HepG2 (cell line): Measurements from ENCODE around the gene ADI1. TPM values are rescaled to one million over a fixed set of nuclear protein-coding genes. Genes with fewer than 3 reads are reported as not detected.
A peak's percentile ranks its signal among the peaks of the same experiment; 100 is the strongest.

Experiments
- ATAC-seq: fragments of 200-7000 bp; cut with Tn5 transposase; 3 replicates; pipeline ENCODE4 v1.9.1; 2020; ENCODE audit warnings: mild to moderate bottlenecking, moderate library complexity
- BruUV-seq: library from RNA; stranded (reverse); fragments of 400-500 nt; replicated peaks from 2 replicates; lab custom pipeline; 2021; lab: Mats Ljungman, UMichigan
- CTCF ChIA-PET: fragments of 300-600 bp; formaldehyde crosslinking; extraction: SDS; loops from one replicate; lab custom pipeline; 2021; ENCODE audit warnings: low total read pairs, inconsistent platforms, low intra/inter-chr PET ratio; lab: Yijun Ruan, JAX
- POLR2A ChIA-PET: fragments of 350-600 bp; sonication (Branson Sonifier 250); formaldehyde crosslinking; loops from one replicate; lab custom pipeline; 2020; ENCODE audit warnings: antibody characterized with exemption, inconsistent platforms; lab: Yijun Ruan, JAX
- DNase-seq: peaks from one replicate; pipeline ENCODE4 v3.0.0-alpha.2; 2015; ENCODE audit warnings: low spot score
- FAIRE-seq: peaks from 3 replicates; lab custom pipeline; 2011; peaks lifted over from hg19 to GRCh38; lab: Jason Lieb, UNC
- H2AFZ ChIP-seq: one replicate; pipeline ENCODE4 v1.6.1; 2011; ENCODE audit warnings: low read length, inconsistent platforms
- H3K27ac ChIP-seq: fragments of 300-600 bp; 3 replicates; pipeline ENCODE4 v1.8.0; 2011; ENCODE audit warnings: mixed run types, mild to moderate bottlenecking, mixed read lengths, low read length, inconsistent platforms; ENCODE audit not compliant: insufficient read depth; ENCODE audit errors: extremely low read length
- H3K27me3 ChIP-seq, 2 experiments: fragments of 200-600 bp in 1 of 2; 2 replicates in 1 of 2; 3 replicates in 1 of 2; pipeline versions ENCODE4 v1.6.0 to v1.8.0; 2011; ENCODE audit warnings: low read length in 2 of 2, mild to moderate bottlenecking in 2 of 2, moderate library complexity in 2 of 2, inconsistent platforms in 1 of 2; ENCODE audit not compliant: insufficient read depth in 2 of 2, control insufficient read depth in 1 of 2
- H3K36me3 ChIP-seq, 2 experiments: fragments of 200-600 bp in 1 of 2; replicated peaks in 1 of 2; 2 replicates in 1 of 2; 3 replicates in 1 of 2; pipeline versions ENCODE4 v1.5.1 to v1.8.0; 2011; ENCODE audit warnings: low read length in 2 of 2, inconsistent platforms in 1 of 2; ENCODE audit not compliant: insufficient read depth in 2 of 2, control insufficient read depth in 1 of 2
- H3K4me1 ChIP-seq: 2 replicates; pipeline ENCODE4 v1.5.1; 2012; ENCODE audit warnings: low read length, inconsistent platforms; ENCODE audit not compliant: insufficient read depth
- H3K4me2 ChIP-seq: 2 replicates; pipeline ENCODE4 v1.6.0; 2011; ENCODE audit warnings: low read depth, low read length, inconsistent platforms
- H3K4me3 ChIP-seq, 3 experiments: fragments of 200-600 bp in 1 of 3; sonication (generic), shearing (Covaris generic) in 1 of 3; replicated peaks in 1 of 3; 2 replicates each; pipeline ENCODE4 v1.5.1; 2011 to 2016; ENCODE audit warnings: low read length in 3 of 3, inconsistent platforms in 2 of 3, low read depth in 2 of 3, mild to moderate bottlenecking in 2 of 3, control low read depth in 1 of 3, mixed read lengths in 1 of 3; ENCODE audit not compliant: insufficient read depth in 1 of 3
- H3K79me2 ChIP-seq: one replicate; pipeline ENCODE4 v1.6.1; 2011; ENCODE audit warnings: low read length, inconsistent platforms; ENCODE audit not compliant: insufficient read depth
- H3K9ac ChIP-seq: 2 replicates; pipeline ENCODE4 v1.6.0; 2011; ENCODE audit warnings: mild to moderate bottlenecking, low read depth, low read length, inconsistent platforms; ENCODE audit not compliant: insufficient read depth
- H3K9me3 ChIP-seq: 2 replicates; pipeline ENCODE4 v1.5.1; 2012; ENCODE audit warnings: mild to moderate bottlenecking, low read length
- H4K20me1 ChIP-seq: 2 replicates; pipeline ENCODE4 v1.6.0; 2011; ENCODE audit warnings: inconsistent platforms, mild to moderate bottlenecking, low read length, moderate library complexity; ENCODE audit not compliant: insufficient read depth
- MED13 ChIP-seq: sonication (generic); formaldehyde crosslinking; IDR thresholded peaks from 2 replicates; pipeline ENCODE4 v1.5.0; 2020; ENCODE audit warnings: missing genetic modification reagents
- POLR2G ChIP-seq: fragments of 200-400 bp; formaldehyde crosslinking; IDR thresholded peaks from 2 replicates; pipeline ENCODE4 v1.6.1; 2018; ENCODE audit warnings: mild to moderate bottlenecking, low read depth, low read length, moderate library complexity
- ZNF335 ChIP-seq: sonication (generic); formaldehyde crosslinking; IDR thresholded peaks from 2 replicates; pipeline ENCODE4 v1.4.0; 2020; ENCODE audit warnings: missing genetic modification reagents
- WGBS: methylation state at CpG from one replicate; pipeline ENCODE4 v1.1.6; 2017; ENCODE audit warnings: low lambda C conversion rate; 5-methylcytosine and 5-hydroxymethylcytosine counted together
- in situ Hi-C: cut with HindIII; loops from 2 replicates; pipeline ENCODE4 v1.10.0; 2017; ENCODE audit warnings: low pct_unique_long_range_greater_than_20kb; ENCODE audit not compliant: extremely low pct_ligation_motif_present
- intact Hi-C: fragments of 100-400 bp; cut with micrococcal nuclease; formaldehyde crosslinking; loops from one replicate; pipeline ENCODE4 v1.10.0; 2022; ENCODE audit not compliant: unreplicated experiment
- polyA plus RNA-seq, 8 experiments: library from polyadenylated mRNA; depleted of rRNA in 3 of 8; stranded (reverse) in 7 of 8; unstranded in 1 of 8; fragments of >200 nt; fragmentation: Illumina TruSeq in 4 of 8; extraction: Trizol in 4 of 8; gene quantifications; 2 replicates each; pipeline versions ENCODE4 v1.2.1 to v1.2.3, GENCODE V29; 2011 to 2016; ENCODE audit warnings: low read depth in 4 of 8, missing spikeins in 1 of 8, mixed read lengths in 1 of 8; ENCODE audit not compliant: insufficient read depth in 1 of 8
- total RNA-seq, 5 experiments: library from RNA; depleted of rRNA; stranded (reverse); fragments of >200 nt; fragmentation: Illumina TruSeq; extraction: Trizol; gene quantifications; 2 replicates each; pipeline ENCODE4 v1.2.3, GENCODE V29; 2016; ENCODE audit warnings: low read depth in 1 of 5
- TF ChIP-seq, protein P1 (sequence below): IDR thresholded peaks from 2 replicates; pipeline ENCODE4 v1.6.1; 2016; ENCODE audit warnings: missing biosample characterization, missing genetic modification reagents, low read depth
- TF ChIP-seq, protein P2 (sequence below): sonication (generic); formaldehyde crosslinking; IDR thresholded peaks from 2 replicates; pipeline ENCODE4 v1.5.0; 2020; ENCODE audit warnings: mild to moderate bottlenecking, missing genetic modification reagents
- TF ChIP-seq, protein P3 (sequence below): fragments of 450-650 bp; IDR thresholded peaks from 2 replicates; pipeline ENCODE4 v1.6.1; 2016

The ADI1 gene
- total and polyA plus RNA-seq, 2 of the 13 experiments (the other 11 are each of a cell fraction or from before 2014, with no cell fraction given) = 28.7 to 123 TPM

DNA sequence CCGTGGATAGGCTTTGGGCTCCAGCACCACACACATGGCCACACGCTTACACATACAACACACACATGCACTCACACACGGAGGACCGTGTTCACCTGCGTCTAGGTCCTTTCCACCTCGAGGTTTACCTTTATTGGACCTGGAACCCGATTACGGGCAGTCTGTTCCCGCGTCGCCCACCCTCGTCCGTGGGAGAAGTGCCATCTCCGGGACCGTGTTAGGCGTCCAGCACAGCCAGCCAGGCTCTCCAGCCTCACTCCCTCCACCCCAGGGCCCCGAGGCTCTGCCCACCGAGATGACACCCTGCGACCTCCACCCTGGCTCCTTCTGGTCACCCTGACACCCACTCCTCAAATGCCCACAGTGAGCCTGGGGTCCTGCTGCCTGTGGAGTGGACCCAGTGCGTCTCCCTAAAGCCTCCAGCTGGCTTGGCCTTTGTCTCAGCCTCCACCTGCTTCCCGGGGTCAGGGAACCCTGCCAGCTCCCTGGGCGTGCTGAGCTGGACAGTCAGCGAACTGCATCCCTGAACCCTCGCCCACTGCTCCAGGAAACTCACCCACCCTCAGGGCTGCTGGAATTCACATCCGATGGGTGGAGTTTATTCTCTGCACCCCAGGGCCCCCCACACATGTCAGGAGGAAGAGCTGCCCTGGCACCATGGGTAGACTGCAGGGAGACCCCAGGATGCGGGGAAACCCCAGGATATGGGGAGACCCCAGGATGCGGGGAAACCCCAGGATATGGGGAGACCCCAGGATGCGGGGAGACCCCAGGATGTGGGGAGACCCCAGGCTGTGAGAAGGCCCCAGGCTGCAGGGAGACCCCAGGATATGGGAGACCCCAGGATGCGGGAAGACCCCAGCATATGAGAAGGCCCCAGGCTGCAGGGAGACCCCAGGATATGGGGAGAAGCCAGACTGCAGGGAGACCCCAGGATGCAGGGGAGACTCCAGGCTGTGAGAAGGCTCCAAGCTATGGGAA lies 33.0 kb downstream of the ADI1 start:
- FAIRE-seq = no peak

More for the DNA sequence above, 33.0 kb downstream of the ADI1 start:
- in situ Hi-C loops (no loop called here), intact Hi-C loops (no loop called here)
- Histone ChIP-seq H3K9ac (no peak overlapping the region), H4K20me1 (no peaks in the 10 kb centered on the region), H3K4me1 (peaks cover 40% of the 10 kb centered on the region), H3K79me2 (no peaks in the 10 kb centered on the region), H3K4me2 (no peak overlapping the region), H3K27me3 (no peaks in the 10 kb centered on the region), H3K27ac (no peak overlapping the region), H3K4me3 (no peak overlapping the region), H3K36me3 (no peaks in the 10 kb centered on the region; a peak in 1 of 5 replicates), H2AFZ (no peak overlapping the region), H3K9me3 (no peaks in the 10 kb centered on the region)
- BruUV-seq = no TSS peak
- POLR2A ChIA-PET = no interaction called here
- CTCF ChIA-PET = no interaction called here
- DNase-seq (no peak), ATAC-seq (no peak)
- TF ChIP-seq MED13 (CRISPR knock-in tag) (no peak), POLR2G (peak; percentile 20; the same call in 1 of the 2 replicates), ZNF335 (CRISPR knock-in tag) (no peak)
- TF ChIP-seq, protein P1, sequence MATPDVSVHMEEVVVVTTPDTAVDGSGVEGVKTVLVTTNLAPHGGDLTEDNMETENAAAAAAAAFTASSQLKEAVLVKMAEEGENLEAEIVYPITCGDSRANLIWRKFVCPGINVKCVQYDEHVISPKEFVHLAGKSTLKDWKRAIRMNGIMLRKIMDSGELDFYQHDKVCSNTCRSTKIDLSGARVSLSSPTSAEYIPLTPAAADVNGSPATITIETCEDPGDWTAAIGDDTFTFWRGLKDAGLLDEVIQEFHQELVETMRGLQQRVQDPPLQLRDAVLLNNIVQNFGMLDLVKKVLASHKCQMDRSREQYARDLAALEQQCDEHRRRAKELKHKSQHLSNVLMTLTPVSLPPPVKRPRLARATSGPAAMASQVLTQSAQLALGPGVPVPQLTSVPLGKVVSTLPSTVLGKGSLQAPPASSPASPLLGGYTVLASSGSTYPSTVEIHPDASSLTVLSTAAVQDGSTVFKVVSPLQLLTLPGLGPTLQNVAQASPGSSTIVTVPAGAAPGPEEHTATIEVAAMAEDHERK (CRISPR knock-in tag) = no peak
- TF ChIP-seq, protein P2, sequence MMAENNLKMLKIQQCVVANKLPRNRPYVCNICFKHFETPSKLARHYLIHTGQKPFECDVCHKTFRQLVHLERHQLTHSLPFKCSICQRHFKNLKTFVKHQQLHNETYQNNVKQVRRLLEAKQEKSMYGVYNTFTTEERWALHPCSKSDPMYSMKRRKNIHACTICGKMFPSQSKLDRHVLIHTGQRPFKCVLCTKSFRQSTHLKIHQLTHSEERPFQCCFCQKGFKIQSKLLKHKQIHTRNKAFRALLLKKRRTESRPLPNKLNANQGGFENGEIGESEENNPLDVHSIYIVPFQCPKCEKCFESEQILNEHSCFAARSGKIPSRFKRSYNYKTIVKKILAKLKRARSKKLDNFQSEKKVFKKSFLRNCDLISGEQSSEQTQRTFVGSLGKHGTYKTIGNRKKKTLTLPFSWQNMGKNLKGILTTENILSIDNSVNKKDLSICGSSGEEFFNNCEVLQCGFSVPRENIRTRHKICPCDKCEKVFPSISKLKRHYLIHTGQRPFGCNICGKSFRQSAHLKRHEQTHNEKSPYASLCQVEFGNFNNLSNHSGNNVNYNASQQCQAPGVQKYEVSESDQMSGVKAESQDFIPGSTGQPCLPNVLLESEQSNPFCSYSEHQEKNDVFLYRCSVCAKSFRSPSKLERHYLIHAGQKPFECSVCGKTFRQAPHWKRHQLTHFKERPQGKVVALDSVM (CRISPR knock-in tag) = no peak
- TF ChIP-seq, protein P3, sequence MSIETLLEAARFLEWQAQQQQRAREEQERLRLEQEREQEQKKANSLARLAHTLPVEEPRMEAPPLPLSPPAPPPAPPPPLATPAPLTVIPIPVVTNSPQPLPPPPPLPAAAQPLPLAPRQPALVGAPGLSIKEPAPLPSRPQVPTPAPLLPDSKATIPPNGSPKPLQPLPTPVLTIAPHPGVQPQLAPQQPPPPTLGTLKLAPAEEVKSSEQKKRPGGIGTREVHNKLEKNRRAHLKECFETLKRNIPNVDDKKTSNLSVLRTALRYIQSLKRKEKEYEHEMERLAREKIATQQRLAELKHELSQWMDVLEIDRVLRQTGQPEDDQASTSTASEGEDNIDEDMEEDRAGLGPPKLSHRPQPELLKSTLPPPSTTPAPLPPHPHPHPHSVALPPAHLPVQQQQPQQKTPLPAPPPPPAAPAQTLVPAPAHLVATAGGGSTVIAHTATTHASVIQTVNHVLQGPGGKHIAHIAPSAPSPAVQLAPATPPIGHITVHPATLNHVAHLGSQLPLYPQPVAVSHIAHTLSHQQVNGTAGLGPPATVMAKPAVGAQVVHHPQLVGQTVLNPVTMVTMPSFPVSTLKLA = peak; percentile 60
- WGBS = 91% methylated on average over 29 of the region's 29 CpGs
